ENCODE data around the gene BCKDHB. TPM values are rescaled to one million over a fixed set of nuclear protein-coding genes. Genes with fewer than 3 reads are reported as not detected.

BCKDHB gene
- total RNA-seq, 1 experiment from 2014 or later: 20.0 TPM

GRCh38 chr6:80233262-80233661, 126.8 kb downstream of the BCKDHB start:
- TF ChIP-seq, protein P1, sequence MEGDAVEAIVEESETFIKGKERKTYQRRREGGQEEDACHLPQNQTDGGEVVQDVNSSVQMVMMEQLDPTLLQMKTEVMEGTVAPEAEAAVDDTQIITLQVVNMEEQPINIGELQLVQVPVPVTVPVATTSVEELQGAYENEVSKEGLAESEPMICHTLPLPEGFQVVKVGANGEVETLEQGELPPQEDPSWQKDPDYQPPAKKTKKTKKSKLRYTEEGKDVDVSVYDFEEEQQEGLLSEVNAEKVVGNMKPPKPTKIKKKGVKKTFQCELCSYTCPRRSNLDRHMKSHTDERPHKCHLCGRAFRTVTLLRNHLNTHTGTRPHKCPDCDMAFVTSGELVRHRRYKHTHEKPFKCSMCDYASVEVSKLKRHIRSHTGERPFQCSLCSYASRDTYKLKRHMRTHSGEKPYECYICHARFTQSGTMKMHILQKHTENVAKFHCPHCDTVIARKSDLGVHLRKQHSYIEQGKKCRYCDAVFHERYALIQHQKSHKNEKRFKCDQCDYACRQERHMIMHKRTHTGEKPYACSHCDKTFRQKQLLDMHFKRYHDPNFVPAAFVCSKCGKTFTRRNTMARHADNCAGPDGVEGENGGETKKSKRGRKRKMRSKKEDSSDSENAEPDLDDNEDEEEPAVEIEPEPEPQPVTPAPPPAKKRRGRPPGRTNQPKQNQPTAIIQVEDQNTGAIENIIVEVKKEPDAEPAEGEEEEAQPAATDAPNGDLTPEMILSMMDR (conservative IDR thresholded peaks at IDR 0.05; ENCODE audit: low read depth, low read length): no peak
- no peak for TF ChIP-seq EZH2 (IDR thresholded peaks at IDR 0.05; ENCODE audit: borderline replicate concordance, low read depth, low read length, poor library complexity, severe bottlenecking)
- CTCF ChIA-PET: no interaction called here

GRCh38 chr6:80233958-80234357, 127.5 kb downstream of the BCKDHB start:
- H3K9me3 ChIP-seq (ENCODE audit: low read depth, low read length, poor library complexity, severe bottlenecking): no peaks in the 10 kb centered on the region
- no TSS peak for BruUV-seq (replicated peaks)

More at GRCh38 chr6:80233262-80233661, 126.8 kb downstream of the BCKDHB start:
- Histone ChIP-seq H3K4me3 (ENCODE audit: low read depth, low read length, poor library complexity, severe bottlenecking) (no peak overlapping the region), H3K9me3 (ENCODE audit: low read depth, low read length, poor library complexity, severe bottlenecking) (no peaks in the 10 kb centered on the region), H3K27me3 (replicated peaks; ENCODE audit: insufficient read depth, low read depth, low read length, poor library complexity) (no peaks in the 10 kb centered on the region), H3K27ac (ENCODE audit: low read depth, low read length, poor library complexity, severe bottlenecking) (no peak overlapping the region), H3K36me3 (ENCODE audit: insufficient read depth, low read length, poor library complexity, severe bottlenecking) (no peaks in the 10 kb centered on the region), H3K4me1 (ENCODE audit: insufficient read depth, low read length, poor library complexity, severe bottlenecking) (no peaks in the 10 kb centered on the region)
- DNase-seq (ENCODE audit: low spot score): no peak
- intact Hi-C loops (cut with micrococcal nuclease; ENCODE audit: unreplicated experiment): no loop called here
- BruUV-seq (replicated peaks): no TSS peak
- POLR2A ChIA-PET (ENCODE audit: low non-redundant PET): no interaction called here

DNA sequence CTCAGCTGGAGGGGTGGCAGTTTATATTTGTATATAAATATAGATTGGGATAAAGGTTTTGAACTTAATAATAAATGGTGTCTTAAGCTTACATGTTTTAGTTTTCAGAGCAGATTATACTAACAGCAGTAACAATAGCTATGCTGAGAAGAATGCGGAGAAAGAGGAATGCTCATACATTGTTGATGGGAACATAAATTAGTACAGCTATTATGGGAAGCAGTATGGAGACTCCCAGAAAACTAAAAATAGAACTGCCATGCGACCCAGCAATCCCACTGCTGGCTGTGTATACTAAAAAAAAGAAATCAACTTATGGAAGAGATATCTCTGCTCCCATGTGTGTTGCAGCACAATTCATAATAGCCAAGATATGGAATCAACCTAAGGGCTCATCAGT, 127.9 kb downstream of the BCKDHB start:
- CTCF ChIA-PET: no interaction called here

More at GRCh38 chr6:80233958-80234357, 127.5 kb downstream of the BCKDHB start:
- no peaks in the 10 kb centered on the region for H3K4me1 ChIP-seq (ENCODE audit: insufficient read depth, low read length, poor library complexity, severe bottlenecking)
- H3K27me3 ChIP-seq (replicated peaks; ENCODE audit: insufficient read depth, low read depth, low read length, poor library complexity): no peaks in the 10 kb centered on the region
- no peak for DNase-seq (ENCODE audit: low spot score)
- intact Hi-C loops (cut with micrococcal nuclease; ENCODE audit: unreplicated experiment): no loop called here
- no peak overlapping the region for H3K4me3 ChIP-seq (ENCODE audit: low read depth, low read length, poor library complexity, severe bottlenecking)
- no peaks in the 10 kb centered on the region for H3K36me3 ChIP-seq (ENCODE audit: insufficient read depth, low read length, poor library complexity, severe bottlenecking)
- TF ChIP-seq EZH2 (IDR thresholded peaks at IDR 0.05; ENCODE audit: borderline replicate concordance, low read depth, low read length, poor library complexity, severe bottlenecking): no peak
- TF ChIP-seq, protein P1 (conservative IDR thresholded peaks at IDR 0.05; ENCODE audit: low read depth, low read length): no peak
- CTCF ChIA-PET: no interaction called here
- POLR2A ChIA-PET (ENCODE audit: low non-redundant PET): no interaction called here
- no peak overlapping the region for H3K27ac ChIP-seq (ENCODE audit: low read depth, low read length, poor library complexity, severe bottlenecking)

More for the DNA sequence above, 127.9 kb downstream of the BCKDHB start:
- intact Hi-C loops (cut with micrococcal nuclease; ENCODE audit: unreplicated experiment): no loop called here
- TF ChIP-seq, protein P1 (conservative IDR thresholded peaks at IDR 0.05; ENCODE audit: low read depth, low read length): no peak
- TF ChIP-seq EZH2 (IDR thresholded peaks at IDR 0.05; ENCODE audit: borderline replicate concordance, low read depth, low read length, poor library complexity, severe bottlenecking): no peak
- no peak overlapping the region for H3K27ac ChIP-seq (ENCODE audit: low read depth, low read length, poor library complexity, severe bottlenecking)
- H3K4me3 ChIP-seq (ENCODE audit: low read depth, low read length, poor library complexity, severe bottlenecking): no peak overlapping the region
- no TSS peak for BruUV-seq (replicated peaks)
- H3K27me3 ChIP-seq (replicated peaks; ENCODE audit: insufficient read depth, low read depth, low read length, poor library complexity): no peaks in the 10 kb centered on the region
- POLR2A ChIA-PET (ENCODE audit: low non-redundant PET): no interaction called here
- H3K4me1 ChIP-seq (ENCODE audit: insufficient read depth, low read length, poor library complexity, severe bottlenecking): no peaks in the 10 kb centered on the region
- DNase-seq (ENCODE audit: low spot score): no peak
- H3K36me3 ChIP-seq (ENCODE audit: insufficient read depth, low read length, poor library complexity, severe bottlenecking): no peaks in the 10 kb centered on the region
- no peaks in the 10 kb centered on the region for H3K9me3 ChIP-seq (ENCODE audit: low read depth, low read length, poor library complexity, severe bottlenecking)
